Forelimb muscle (tissue), 1 donor: Measurements from ENCODE around the gene OR52I2. TPM values are rescaled to one million over a fixed set of nuclear protein-coding genes. Genes with fewer than 3 reads are reported as not detected.

Experiments used
- DNase-seq: peaks from one replicate; pipeline ENCODE4 v3.0.0-alpha.2; 2013; ENCODE audit warnings: low read depth
- polyA plus RNA-seq: library from polyadenylated mRNA; unstranded; fragments of 120-200 nt; gene quantifications from one replicate; pipeline ENCODE4 v1.2.1, GENCODE V29; 2013; ENCODE audit not compliant: insufficient read length

Gene OR52I2
- not detected for polyA plus RNA-seq

DNA sequence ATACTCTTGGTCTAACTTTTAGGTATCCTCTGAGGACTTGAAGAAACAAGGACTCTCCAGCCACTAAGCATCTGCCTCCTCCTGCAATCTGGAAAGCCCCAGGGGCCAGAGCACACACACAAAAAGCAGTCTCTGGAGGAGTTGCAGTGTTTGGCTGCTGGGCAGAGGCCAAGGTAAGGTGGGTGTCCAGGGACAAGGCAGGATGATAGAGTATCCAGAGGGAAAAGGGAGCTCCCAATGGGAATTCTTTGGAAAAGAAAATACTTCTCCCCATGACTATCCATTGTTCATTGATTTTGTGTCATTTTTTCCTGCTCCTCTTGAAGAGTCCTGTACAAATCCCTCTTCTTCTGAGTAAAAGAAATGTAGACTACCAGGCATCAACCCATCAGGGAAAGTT lies at the start of gene OR52I2:
Gene OR52I2, plus strand, starts transcription at position 301 of the 400 bp plus-strand sequence.
- no peak for DNase-seq

GRCh38 chr11:4539603-4540219 lies 41.8 kb upstream of the OR52I2 start:
- DNase-seq: no peak

GRCh38 chr11:4541071-4541470 lies 40.5 kb upstream of the OR52I2 start:
- no peak for DNase-seq

GRCh38 chr11:4543561-4543960 lies 38.0 kb upstream of the OR52I2 start:
- DNase-seq: no peak

DNA sequence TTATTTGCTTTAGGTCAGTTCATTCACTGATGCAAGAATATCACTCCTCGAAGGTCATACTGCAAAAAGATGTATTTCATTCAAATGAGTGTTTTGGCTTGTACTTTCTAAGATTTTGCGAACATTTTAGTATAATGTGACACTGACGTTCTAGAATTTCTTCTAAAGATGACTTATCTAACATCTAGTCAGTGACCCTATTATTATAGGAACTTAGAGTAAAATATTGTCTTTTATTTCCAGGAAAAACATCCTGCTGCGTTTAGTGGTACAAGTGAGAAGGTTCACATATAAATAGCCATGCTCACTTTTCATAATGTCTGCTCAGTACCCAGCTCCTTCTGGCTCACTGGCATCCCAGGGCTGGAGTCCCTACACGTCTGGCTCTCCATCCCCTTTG lies 36.7 kb upstream of the OR52I2 start, which contains the start of gene OR52M1:
Gene OR52M1, plus strand, starts transcription at position 301 of the 400 bp plus-strand sequence. Its CDS starts 0 bp downstream, at position 301.
- no peak for DNase-seq

DNA sequence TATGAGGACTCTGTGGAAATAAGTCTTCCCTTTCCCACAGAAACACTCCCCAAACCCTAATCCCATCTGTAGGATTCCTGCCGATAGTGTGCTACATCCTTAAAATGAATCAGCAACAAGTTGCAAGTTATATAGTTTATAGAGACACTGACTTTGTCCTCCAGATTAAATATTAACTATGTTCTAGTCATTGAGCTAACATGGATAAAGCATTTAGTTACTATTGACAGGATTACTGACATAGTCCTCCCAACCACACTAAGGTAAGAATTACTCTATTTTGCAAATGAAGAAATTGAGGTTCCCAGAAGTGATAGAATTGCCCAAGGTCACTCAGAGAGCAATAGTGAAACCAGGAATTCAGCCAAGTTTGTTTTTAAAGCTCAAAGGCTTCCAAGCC lies 34.7 kb upstream of the OR52I2 start:
- DNase-seq: no peak

DNA sequence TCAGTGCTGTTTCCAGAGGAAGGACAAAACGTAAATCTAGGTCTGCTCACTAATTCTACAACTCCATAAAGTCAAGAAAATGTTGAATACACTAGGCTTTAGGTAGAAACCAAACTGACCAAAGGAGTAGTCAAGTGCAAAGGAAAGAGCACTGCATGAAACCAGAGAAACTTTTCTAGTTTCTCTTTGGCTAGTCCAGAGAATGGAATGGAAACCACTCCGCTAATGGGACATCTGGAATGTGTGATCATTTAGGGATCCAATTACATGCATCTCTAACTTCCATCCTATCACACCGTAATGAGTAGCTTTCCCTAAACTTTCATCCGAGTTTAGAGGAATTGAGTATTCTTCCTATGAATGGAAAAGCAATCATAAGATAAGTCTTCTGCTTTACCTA lies 34.1 kb upstream of the OR52I2 start:
- no peak for DNase-seq

- DNase-seq: no peak
Measured at GRCh38 chr11:4551346-4551979, 30.1 kb upstream of the OR52I2 start.

DNA sequence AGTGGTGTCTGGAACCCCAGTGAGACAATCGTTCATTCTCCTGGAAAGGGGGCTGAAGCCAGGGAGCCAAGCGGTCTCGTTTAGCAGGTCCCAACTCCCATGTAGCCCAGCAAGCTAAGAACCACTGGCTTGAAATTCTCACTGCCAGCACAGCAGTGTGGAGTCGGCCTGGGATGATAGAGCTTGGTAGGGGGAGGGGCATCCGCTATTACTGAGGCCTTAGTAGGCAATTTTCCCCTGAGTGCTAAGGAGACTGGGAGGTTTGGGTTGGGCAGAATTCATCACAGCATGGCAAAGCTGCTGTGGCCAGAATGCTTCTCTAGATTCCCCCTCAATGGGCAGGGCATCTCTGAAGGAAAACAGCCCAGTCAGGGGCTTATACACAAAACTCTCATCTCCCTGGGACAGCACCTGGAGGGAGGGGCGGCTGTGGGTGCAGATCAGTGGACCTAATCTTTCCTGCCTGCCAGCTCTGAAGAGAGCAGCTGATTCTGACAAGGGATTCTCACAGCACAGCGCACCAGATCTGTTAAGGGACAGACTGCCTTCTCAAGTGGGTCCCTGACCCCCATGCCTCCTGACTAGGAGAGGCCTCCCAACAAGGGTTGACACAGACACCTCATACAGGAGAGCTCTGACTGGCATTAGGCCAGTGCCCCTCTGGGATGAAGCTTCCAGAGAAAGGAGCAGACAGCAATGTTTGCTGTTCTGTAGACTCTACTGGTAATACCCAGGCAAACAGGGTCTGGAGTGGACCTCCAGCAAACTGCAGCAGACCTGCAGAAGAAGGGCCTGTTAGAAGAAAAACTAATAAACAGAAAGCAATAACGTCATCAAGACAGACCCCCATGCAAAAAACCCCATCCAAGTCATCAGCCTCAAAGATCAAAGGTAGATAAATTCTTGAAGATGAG lies 21.8 kb upstream of the OR52I2 start:
- no peak for DNase-seq

DNA sequence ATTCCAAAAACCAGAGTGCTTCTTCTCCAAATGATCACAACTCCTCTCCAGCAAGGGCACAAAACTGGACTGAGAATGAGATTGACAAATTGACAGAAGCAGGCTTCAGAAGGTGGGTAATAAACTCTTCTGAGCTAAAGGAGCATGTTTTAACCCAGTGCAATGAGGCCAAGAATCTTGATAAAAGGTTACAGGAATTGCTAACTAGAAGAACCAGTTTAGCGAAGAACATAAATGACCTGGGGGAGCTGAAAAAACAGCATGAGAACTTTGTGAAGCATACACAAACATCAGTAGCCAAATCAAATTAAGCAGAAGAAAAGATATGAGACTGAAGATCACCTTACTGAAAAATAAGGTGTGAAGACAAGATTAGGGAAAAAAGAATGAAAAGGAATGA lies 21.1 kb upstream of the OR52I2 start:
- DNase-seq: no peak

GRCh38 chr11:4565371-4565770 lies 16.2 kb upstream of the OR52I2 start:
- DNase-seq: no peak

DNA sequence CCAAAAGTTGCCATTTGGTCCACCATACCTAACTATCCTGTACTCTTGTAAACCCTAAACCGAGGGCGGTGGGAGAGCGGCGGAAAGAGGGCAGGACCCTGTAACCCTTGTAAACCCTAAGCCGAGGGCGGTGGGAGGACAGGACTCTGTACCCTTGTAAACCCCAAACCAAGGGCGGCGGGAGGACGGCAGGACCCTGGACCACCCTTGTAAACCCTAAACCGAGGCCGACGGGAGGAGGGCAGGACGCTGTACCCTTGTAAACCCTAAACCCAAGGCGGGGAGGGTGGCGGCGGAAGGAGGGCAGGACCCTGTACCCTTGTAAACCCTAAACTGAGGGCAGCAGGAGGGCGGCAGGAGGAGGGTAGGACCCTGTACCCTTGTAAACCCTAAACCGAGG lies 12.5 kb upstream of the OR52I2 start:
- DNase-seq: no peak

GRCh38 chr11:4576880-4577279 lies 4.7 kb upstream of the OR52I2 start:
- DNase-seq: no peak

DNA sequence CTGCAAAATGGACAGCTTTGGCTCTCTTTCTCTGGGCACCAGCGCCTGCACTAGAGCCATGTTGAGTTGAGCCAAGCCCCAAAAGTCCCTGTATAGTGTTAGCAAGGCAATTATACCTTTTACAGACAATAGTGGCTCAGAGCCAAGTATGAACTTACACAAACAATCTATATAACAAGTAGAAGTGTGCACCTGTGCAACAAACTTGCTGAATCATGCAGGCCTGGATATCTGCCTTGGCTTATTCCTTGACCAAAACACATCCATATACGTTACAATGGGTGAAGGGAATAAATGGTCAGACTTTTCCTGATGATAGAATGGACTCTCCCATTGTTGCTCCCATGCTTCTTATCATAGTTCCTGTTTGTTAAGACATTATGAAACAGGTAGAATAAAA lies 3.8 kb upstream of the OR52I2 start:
- no peak for DNase-seq

DNA sequence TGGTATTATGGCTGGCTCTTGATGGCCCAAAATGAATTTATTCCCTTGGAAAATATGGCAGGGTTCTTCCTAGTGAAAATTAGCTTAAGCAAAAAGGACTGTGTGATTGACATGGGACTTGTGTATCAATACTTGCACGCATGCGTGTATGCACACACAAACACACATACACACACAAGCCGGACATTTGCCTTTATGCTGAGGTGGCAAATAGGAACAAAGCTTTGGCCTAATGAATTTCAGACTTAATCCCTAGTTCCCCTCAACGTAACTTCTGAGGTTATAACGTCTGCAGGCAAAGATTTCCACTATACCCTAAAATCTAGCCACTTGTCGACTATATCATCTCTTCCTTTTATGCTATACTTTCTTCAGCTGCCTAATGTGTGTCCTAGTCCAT lies 2.9 kb upstream of the OR52I2 start:
- DNase-seq: no peak

DNA sequence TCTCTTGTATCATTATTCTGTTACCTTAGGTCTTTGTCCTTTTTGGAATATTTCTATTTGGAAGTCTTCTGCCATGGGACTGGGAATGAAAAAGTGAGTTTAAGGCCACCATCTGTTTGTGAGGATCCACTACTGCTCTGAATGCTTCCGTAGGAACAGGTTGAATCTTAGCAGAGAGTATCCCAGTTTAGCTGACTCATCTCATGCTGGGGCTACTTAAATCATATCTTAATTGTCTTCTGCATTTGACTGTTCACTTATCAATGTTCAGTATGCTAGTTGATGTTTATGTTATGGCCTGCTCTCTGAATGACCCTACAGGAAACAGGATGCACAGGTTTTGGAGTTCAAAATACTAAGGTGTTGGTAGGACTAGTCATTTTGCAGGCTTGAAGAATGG lies 1.4 kb upstream of the OR52I2 start:
- DNase-seq: no peak

DNA sequence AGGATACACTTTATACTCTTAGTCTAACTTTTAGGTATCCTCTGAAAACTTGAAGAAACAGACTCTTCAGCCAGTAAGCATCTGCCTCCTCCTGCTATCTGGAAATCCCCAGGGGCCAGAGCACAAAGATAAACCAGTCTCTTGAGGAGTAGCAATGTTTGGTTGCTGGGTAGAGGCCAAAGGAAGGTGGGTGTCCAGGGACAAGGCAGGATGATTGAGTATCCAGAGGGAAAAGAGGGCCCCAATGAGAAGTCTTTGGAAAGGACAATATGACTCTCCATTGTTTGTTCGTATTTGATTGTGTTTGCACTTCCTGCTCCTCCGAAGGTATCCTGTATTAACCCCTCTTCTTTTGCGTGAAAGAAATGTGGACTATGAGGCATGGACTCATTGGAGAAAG lies 7.5 kb downstream of the OR52I2 start:
- DNase-seq: no peak

DNA sequence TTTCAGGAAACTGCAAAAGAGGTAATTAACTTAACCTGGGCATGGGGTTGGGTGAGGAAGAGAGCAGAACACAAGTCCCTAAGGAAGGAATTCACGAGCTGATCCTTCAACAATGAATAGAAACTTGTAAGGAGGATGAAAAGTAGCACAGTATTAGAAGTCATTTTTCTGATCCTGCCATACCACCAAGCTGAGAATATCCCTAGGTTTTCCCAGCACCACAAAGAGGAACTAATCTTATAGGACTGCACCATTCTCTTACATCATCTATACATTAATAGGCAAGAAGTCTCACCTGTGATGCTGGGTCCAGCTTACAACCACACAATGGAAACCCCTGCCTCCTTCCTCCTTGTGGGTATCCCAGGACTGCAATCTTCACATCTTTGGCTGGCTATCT lies 12.2 kb downstream of the OR52I2 start, which contains the start of gene OR52I1:
Gene OR52I1, plus strand, starts transcription at position 301 of the 400 bp plus-strand sequence. Its CDS starts 0 bp downstream, at position 301.
- no peak for DNase-seq

DNA sequence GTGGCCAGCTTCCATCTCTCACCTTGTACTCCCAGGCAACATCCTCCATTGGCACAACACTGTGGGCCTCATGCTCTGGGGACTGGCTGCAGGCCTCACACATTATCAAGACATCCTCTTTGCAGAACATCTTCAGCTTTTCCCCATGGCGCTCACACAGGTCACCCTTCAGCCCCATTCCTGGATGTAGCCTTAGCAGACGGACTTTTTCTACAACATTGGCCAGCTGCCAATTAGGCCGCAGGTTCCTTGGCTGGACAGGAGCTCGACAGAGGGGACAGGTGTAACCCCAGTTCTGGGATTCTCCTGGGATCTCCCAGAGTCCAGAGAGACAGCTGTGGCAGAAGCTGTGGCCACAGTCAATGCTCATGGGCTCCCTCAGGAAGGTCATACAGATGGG lies 23.5 kb downstream of the OR52I2 start:
- DNase-seq: no peak

DNA sequence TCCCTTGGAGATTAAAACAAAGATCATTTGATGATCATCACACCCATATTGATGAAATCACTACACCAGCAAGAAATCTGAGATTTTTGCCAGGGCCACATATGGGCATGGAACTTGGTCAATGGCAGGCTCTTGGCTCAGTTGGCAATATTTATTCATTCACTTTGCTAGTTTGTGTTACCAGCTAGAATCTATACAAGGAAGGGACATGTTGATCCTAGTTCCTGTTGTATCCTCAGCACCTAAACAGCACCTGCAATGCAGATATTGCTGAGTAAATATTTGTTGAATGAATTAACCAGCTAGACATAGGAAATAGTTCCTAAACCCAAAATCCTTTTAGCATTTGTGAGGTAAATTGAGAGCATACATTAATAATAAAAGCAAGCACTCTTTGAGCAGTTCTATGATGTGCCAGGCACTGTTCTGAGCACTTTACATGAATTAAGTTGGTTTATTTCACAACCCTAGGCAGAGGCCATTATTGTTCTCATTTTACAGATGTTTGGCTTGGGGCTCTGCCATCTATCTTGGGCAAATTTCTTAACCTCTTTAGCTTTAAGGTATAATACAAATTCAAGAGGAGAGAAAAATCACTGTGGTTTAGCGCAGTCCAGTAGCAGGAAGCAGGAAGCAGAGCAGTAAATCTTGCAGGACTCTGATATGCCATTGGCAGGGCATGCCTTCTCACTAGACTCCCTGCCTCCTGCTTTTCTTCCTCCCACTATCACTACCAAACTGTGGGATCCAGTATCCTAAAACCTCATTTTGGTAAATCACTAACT lies 24.9 kb downstream of the OR52I2 start:
- DNase-seq: no peak

- DNase-seq: no peak
Measured at GRCh38 chr11:4607096-4607495, 25.6 kb downstream of the OR52I2 start.
